Esophagus muscularis mucosa (tissue), 4 donors: ENCODE measurements around the gene NBAS. TPM values are rescaled to one million over a fixed set of nuclear protein-coding genes. Genes with fewer than 3 reads are reported as not detected.

Experiments used
- DNase-seq: peaks from one replicate; pipeline ENCODE4 v3.0.0-alpha.2; 2017; ENCODE audit errors: extremely low spot score
- H3K27ac ChIP-seq, 4 donors: fragments of 200-600 bp; sonication (generic); replicated peaks in 1 of 4; 1 replicate in 3 of 4; 2 replicates in 1 of 4; pipeline ENCODE4 v1.5.1; 2016 to 2019; ENCODE audit warnings: mild to moderate bottlenecking in 1 of 4
- H3K27me3 ChIP-seq, 4 donors: fragments of 200-600 bp; sonication (generic); one replicate each; pipeline versions ENCODE4 v1.5.1 to v1.6.0; 2016 to 2019
- H3K36me3 ChIP-seq, 4 donors: fragments of 200-600 bp; sonication (generic); one replicate each; pipeline ENCODE4 v1.5.1; 2016 to 2019
- H3K4me1 ChIP-seq, 4 donors: fragments of 200-600 bp; sonication (generic); one replicate each; pipeline ENCODE4 v1.5.1; 2016 to 2019
- H3K4me3 ChIP-seq, 4 donors: fragments of 200-600 bp; sonication (generic); 1 replicate in 2 of 4; 2 replicates in 2 of 4; pipeline ENCODE4 v1.5.1; 2016 to 2019; ENCODE audit warnings: mild to moderate bottlenecking in 4 of 4, moderate library complexity in 1 of 4
- H3K9me3 ChIP-seq, 4 donors: fragments of 200-600 bp; sonication (generic); 1 replicate in 3 of 4; 2 replicates in 1 of 4; pipeline ENCODE4 v1.5.1; 2016 to 2019
- CTCF ChIP-seq, 3 experiments: fragments of 200-600 bp in 2 of 3; fragments of 450-650 bp in 1 of 3; sonication (generic) in 2 of 3; IDR thresholded peaks; one replicate each; pipeline ENCODE4 v1.5.1; 2017 to 2019; ENCODE audit warnings: antibody characterized with exemption in 3 of 3, mild to moderate bottlenecking in 2 of 3, moderate library complexity in 1 of 3
- EP300 ChIP-seq: sonication (generic); formaldehyde crosslinking; IDR thresholded peaks from one replicate; pipeline ENCODE4 v1.6.1; 2017; ENCODE audit warnings: antibody characterized with exemption
- POLR2A ChIP-seq: fragments of 450-650 bp; IDR thresholded peaks from one replicate; pipeline ENCODE4 v1.6.1; 2017; ENCODE audit warnings: antibody characterized with exemption, moderate library complexity, mild to moderate bottlenecking, low read depth
- POLR2AphosphoS5 ChIP-seq, 2 donors: sonication (generic); formaldehyde crosslinking; IDR thresholded peaks; one replicate each; pipeline ENCODE4 v1.6.1; 2017; ENCODE audit warnings: antibody characterized with exemption in 2 of 2
- WGBS: methylation state at CpG from one replicate; pipeline ENCODE4 v1.1.5; 2018; 5-methylcytosine and 5-hydroxymethylcytosine counted together
- intact Hi-C: fragments of 100-400 bp; cut with DNase I; formaldehyde crosslinking; loops from one replicate; pipeline ENCODE4 v1.15.1; 2023
- total RNA-seq, 4 donors: library from RNA; depleted of rRNA; stranded (reverse); fragments of >200 nt; gene quantifications; one replicate each; pipeline versions ENCODE4 v1.1.0 to v1.2.1, GENCODE V29; 2016

Gene NBAS
- total RNA-seq, 4 donors from 2014 or later, result 39.2 to 43.6 (median 42.0) TPM

GRCh38 chr2:15206419-15206818 is 354.7 kb downstream of the NBAS start:
- H3K9me3 ChIP-seq, result no peaks in the 10 kb centered on the region
- no peak for TF ChIP-seq CTCF (IDR thresholded peaks at IDR 0.05)
- no peak for TF ChIP-seq EP300
- no peak for TF ChIP-seq POLR2A
- TF ChIP-seq POLR2AphosphoS5 (IDR thresholded peaks at IDR 0.05), result no peak
- no peaks in the 10 kb centered on the region for H3K27me3 ChIP-seq
- no peak for DNase-seq
- H3K36me3 ChIP-seq, result peaks cover 0 to 18% (median 7%) of the 10 kb centered on the region in 4 donors
- peaks cover 0 to 5% (median 2%) of the 10 kb centered on the region in 4 donors for H3K4me1 ChIP-seq
- no peak overlapping the region for H3K27ac ChIP-seq
- H3K4me3 ChIP-seq, result no peak overlapping the region
- intact Hi-C loops, result no loop called here
- 100% methylated on average over 1 of the region's 1 CpG for WGBS

DNA sequence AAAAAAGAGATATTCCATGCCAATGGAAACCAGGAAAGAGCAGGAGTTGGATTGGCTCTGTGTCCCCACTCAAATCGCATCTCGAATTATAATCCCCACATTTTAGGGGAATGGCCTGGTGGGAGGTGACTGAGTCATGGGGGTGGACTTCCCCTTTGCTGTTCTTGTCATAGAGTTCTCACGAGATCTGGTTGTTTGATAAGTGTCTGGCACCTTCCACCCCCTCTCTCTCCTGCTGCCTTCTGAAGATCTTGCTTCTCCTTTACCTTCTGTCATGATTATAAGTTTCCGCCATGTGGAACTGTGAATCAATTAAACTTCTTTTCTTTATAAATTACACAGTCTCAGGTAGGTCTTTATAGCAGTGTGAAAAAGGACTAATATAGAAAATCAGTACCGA is 355.6 kb downstream of the NBAS start:
- intact Hi-C loops, result no loop called here
- no peaks in the 10 kb centered on the region for H3K9me3 ChIP-seq
- H3K4me3 ChIP-seq, result no peak overlapping the region
- H3K36me3 ChIP-seq, result peaks cover 0 to 18% (median 5%) of the 10 kb centered on the region in 4 donors
- H3K4me1 ChIP-seq, result peaks cover 0 to 5% (median 2%) of the 10 kb centered on the region in 4 donors
- TF ChIP-seq POLR2A, result no peak
- TF ChIP-seq EP300, result no peak
- no peak for TF ChIP-seq POLR2AphosphoS5 (IDR thresholded peaks at IDR 0.05)
- no peaks in the 10 kb centered on the region for H3K27me3 ChIP-seq
- no peak overlapping the region for H3K27ac ChIP-seq
- no peak for DNase-seq
- 98% methylated on average over 5 of the region's 5 CpGs for WGBS

DNA sequence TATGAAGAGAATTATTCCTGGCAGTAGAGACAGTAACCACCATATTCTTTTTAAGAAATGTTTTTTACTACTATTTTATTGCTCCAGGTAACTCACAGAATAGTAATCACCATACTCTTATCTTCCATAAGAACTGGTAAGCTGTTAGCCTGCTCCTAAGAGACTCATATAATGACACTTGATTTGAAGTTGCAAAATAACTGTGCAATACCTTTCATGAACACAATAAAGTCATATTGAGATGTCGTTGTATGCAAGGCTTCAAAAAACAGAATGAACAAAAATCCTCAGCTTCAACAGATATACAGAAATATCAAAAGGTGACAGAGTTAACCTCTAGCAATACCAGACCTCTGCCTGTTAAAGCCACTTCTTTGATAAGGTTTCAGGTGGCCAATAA is 360.1 kb downstream of the NBAS start:
- TF ChIP-seq EP300, result no peak
- TF ChIP-seq POLR2AphosphoS5 (IDR thresholded peaks at IDR 0.05), result no peak
- no peak for TF ChIP-seq CTCF (IDR thresholded peaks at IDR 0.05)
- TF ChIP-seq POLR2A, result no peak
- H3K4me1 ChIP-seq, result peaks cover 0 to 5% (median 2%) of the 10 kb centered on the region in 4 donors
- peaks cover 0 to 5% (median 0%) of the 10 kb centered on the region in 4 donors for H3K36me3 ChIP-seq
- intact Hi-C loops, result no loop called here
- H3K4me3 ChIP-seq, result no peak overlapping the region
- no peak for DNase-seq
- 91% methylated on average over 1 of the region's 1 CpG for WGBS
- no peaks in the 10 kb centered on the region for H3K27me3 ChIP-seq
- H3K27ac ChIP-seq, result no peak overlapping the region
- no peaks in the 10 kb centered on the region for H3K9me3 ChIP-seq

DNA sequence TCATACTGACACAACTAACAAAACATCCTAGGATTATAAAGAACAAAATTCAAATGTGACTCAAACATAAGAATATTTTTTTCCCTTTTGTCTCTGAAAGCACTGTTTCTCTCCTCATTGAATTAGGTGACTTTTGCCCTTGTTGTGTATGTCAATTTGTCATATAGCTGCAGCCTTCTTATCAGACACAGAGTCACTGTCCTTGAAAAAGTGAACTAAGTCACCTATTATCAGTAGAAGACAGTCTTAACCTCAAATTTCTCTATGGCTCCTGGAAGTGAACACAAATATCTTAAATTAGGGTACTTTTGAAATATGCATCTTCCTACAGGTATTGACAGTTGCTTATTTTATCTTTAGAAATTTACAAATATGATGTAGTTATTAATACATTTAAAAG is 360.6 kb downstream of the NBAS start:
- Histone ChIP-seq H3K27me3 (no peaks in the 10 kb centered on the region), H3K9me3 (no peaks in the 10 kb centered on the region), H3K36me3 (peaks cover 0 to 4% (median 0%) of the 10 kb centered on the region in 4 donors), H3K4me3 (no peak overlapping the region), H3K4me1 (peaks cover 0 to 5% (median 2%) of the 10 kb centered on the region in 4 donors), H3K27ac (no peak overlapping the region)
- TF ChIP-seq CTCF (IDR thresholded peaks at IDR 0.05) (no peak), POLR2AphosphoS5 (IDR thresholded peaks at IDR 0.05) (no peak), EP300 (no peak), POLR2A (no peak)
- intact Hi-C loops, result no loop called here
- DNase-seq, result no peak

- TF ChIP-seq POLR2A, result no peak
- no peak for TF ChIP-seq EP300
- TF ChIP-seq POLR2AphosphoS5 (IDR thresholded peaks at IDR 0.05), result no peak
- TF ChIP-seq CTCF (IDR thresholded peaks at IDR 0.05), result no peak
- Histone ChIP-seq H3K9me3 (no peaks in the 10 kb centered on the region), H3K27ac (no peak overlapping the region), H3K4me3 (no peak overlapping the region), H3K36me3 (no peaks in the 10 kb centered on the region), H3K4me1 (peaks cover 0 to 5% (median 2%) of the 10 kb centered on the region in 4 donors), H3K27me3 (no peaks in the 10 kb centered on the region)
- intact Hi-C loops, result no loop called here
- WGBS, result 93% methylated on average over 3 of the region's 3 CpGs
- DNase-seq, result no peak
Measured at GRCh38 chr2:15198051-15198450, 363.1 kb downstream of the NBAS start.
